ENCODE results near the gene CACNA2D3. TPM values are rescaled to one million over a fixed set of nuclear protein-coding genes. Genes with fewer than 3 reads are reported as not detected.

CACNA2D3 gene
- total and polyA plus RNA-seq, 3 experiments from 2014 or later = not detected

- Histone ChIP-seq H3K27me3 (ENCODE audit: insufficient read depth, low read length, poor library complexity, severe bottlenecking) (no peaks in the 10 kb centered on the region), H3K4me1 (ENCODE audit: insufficient read depth, low read length) (no peaks in the 10 kb centered on the region), H3K4me3 (ENCODE audit: low read length) (no peak overlapping the region), H3K9me3 (ENCODE audit: low read length) (no peaks in the 10 kb centered on the region), H3K36me3 (ENCODE audit: insufficient read depth, low read length) (no peaks in the 10 kb centered on the region), H3K27ac (ENCODE audit: low read depth, low read length) (no peak overlapping the region)
- Mint-ChIP-seq H3K9me3 (peaks cover 0 to 1% (median 0%) of the 10 kb centered on the region in 5 donors), H3K4me3 (no peak overlapping the region), H3K36me3 (no peaks in the 10 kb centered on the region), H3K27ac (no peak overlapping the region), H3K27me3 (no peaks in the 10 kb centered on the region), H3K4me1 (no peaks in the 10 kb centered on the region)
- ChIA-PET POLR2A (no interaction called here), CTCF (no interaction called here)
- no peak for DNase-seq
Observed at GRCh38 chr3:54837964-54838363, 715.6 kb downstream of the CACNA2D3 start.

GRCh38 chr3:54841471-54841870 lies 719.1 kb downstream of the CACNA2D3 start:
- no peak overlapping the region for H3K4me3 Mint-ChIP-seq
- Histone ChIP-seq H3K4me3 (ENCODE audit: low read length) (no peak overlapping the region), H3K36me3 (ENCODE audit: insufficient read depth, low read length) (no peaks in the 10 kb centered on the region), H3K9me3 (ENCODE audit: low read length) (no peaks in the 10 kb centered on the region), H3K27ac (ENCODE audit: low read depth, low read length) (no peak overlapping the region), H3K4me1 (ENCODE audit: insufficient read depth, low read length) (no peaks in the 10 kb centered on the region), H3K27me3 (ENCODE audit: insufficient read depth, low read length, poor library complexity, severe bottlenecking) (no peaks in the 10 kb centered on the region)
- H3K9me3 Mint-ChIP-seq = peaks cover 0 to 1% (median 0%) of the 10 kb centered on the region in 5 donors
- POLR2A ChIA-PET = no interaction called here
- CTCF ChIA-PET = no interaction called here
- H3K27ac Mint-ChIP-seq = no peak overlapping the region
- no peak for DNase-seq
- no peaks in the 10 kb centered on the region for H3K36me3 Mint-ChIP-seq
- no peaks in the 10 kb centered on the region for H3K4me1 Mint-ChIP-seq
- peaks cover 0 to 2% of the 10 kb centered on the region in 2 donors for H3K27me3 Mint-ChIP-seq

GRCh38 chr3:54843352-54843751 lies 721.0 kb downstream of the CACNA2D3 start:
- Histone ChIP-seq H3K4me3 (ENCODE audit: low read length) (no peak overlapping the region), H3K27me3 (ENCODE audit: insufficient read depth, low read length, poor library complexity, severe bottlenecking) (no peaks in the 10 kb centered on the region), H3K4me1 (ENCODE audit: insufficient read depth, low read length) (no peaks in the 10 kb centered on the region), H3K27ac (ENCODE audit: low read depth, low read length) (no peak overlapping the region), H3K9me3 (ENCODE audit: low read length) (no peaks in the 10 kb centered on the region), H3K36me3 (ENCODE audit: insufficient read depth, low read length) (no peaks in the 10 kb centered on the region)
- peaks cover 0 to 2% of the 10 kb centered on the region in 2 donors for H3K27me3 Mint-ChIP-seq
- peaks cover 0 to 1% (median 0%) of the 10 kb centered on the region in 5 donors for H3K9me3 Mint-ChIP-seq
- no peak for DNase-seq
- H3K4me3 Mint-ChIP-seq = no peak overlapping the region
- ChIA-PET CTCF (no interaction called here), POLR2A (no interaction called here)
- no peaks in the 10 kb centered on the region for H3K4me1 Mint-ChIP-seq
- no peaks in the 10 kb centered on the region for H3K36me3 Mint-ChIP-seq
- no peak overlapping the region for H3K27ac Mint-ChIP-seq

GRCh38 chr3:54844211-54844610 lies 721.9 kb downstream of the CACNA2D3 start:
- Histone ChIP-seq H3K9me3 (ENCODE audit: low read length) (no peaks in the 10 kb centered on the region), H3K4me3 (ENCODE audit: low read length) (no peak overlapping the region), H3K27me3 (ENCODE audit: insufficient read depth, low read length, poor library complexity, severe bottlenecking) (no peaks in the 10 kb centered on the region), H3K4me1 (ENCODE audit: insufficient read depth, low read length) (no peaks in the 10 kb centered on the region), H3K36me3 (ENCODE audit: insufficient read depth, low read length) (no peaks in the 10 kb centered on the region), H3K27ac (ENCODE audit: low read depth, low read length) (no peak overlapping the region)
- H3K36me3 Mint-ChIP-seq = no peaks in the 10 kb centered on the region
- no peak overlapping the region for H3K4me3 Mint-ChIP-seq
- H3K4me1 Mint-ChIP-seq = no peaks in the 10 kb centered on the region
- DNase-seq = no peak
- H3K9me3 Mint-ChIP-seq = peaks cover 0 to 1% (median 0%) of the 10 kb centered on the region in 5 donors
- ChIA-PET CTCF (no interaction called here), POLR2A (no interaction called here)
- H3K27me3 Mint-ChIP-seq = peaks cover 0 to 2% of the 10 kb centered on the region in 2 donors
- H3K27ac Mint-ChIP-seq = no peak overlapping the region

GRCh38 chr3:54845011-54845410 lies 722.7 kb downstream of the CACNA2D3 start:
- no peaks in the 10 kb centered on the region for H3K36me3 ChIP-seq (ENCODE audit: insufficient read depth, low read length)
- H3K4me3 ChIP-seq (ENCODE audit: low read length) = no peak overlapping the region
- H3K27me3 Mint-ChIP-seq = peaks cover 0 to 2% of the 10 kb centered on the region in 2 donors
- DNase-seq = no peak
- H3K4me3 Mint-ChIP-seq = no peak overlapping the region
- H3K9me3 ChIP-seq (ENCODE audit: low read length) = no peaks in the 10 kb centered on the region
- no peak overlapping the region for H3K27ac ChIP-seq (ENCODE audit: low read depth, low read length)
- H3K27me3 ChIP-seq (ENCODE audit: insufficient read depth, low read length, poor library complexity, severe bottlenecking) = no peaks in the 10 kb centered on the region
- CTCF ChIA-PET = no interaction called here
- H3K9me3 Mint-ChIP-seq = peaks cover 0 to 1% (median 0%) of the 10 kb centered on the region in 5 donors
- H3K36me3 Mint-ChIP-seq = no peaks in the 10 kb centered on the region
- no peak overlapping the region for H3K27ac Mint-ChIP-seq
- H3K4me1 Mint-ChIP-seq = no peaks in the 10 kb centered on the region
- POLR2A ChIA-PET = no interaction called here
- no peaks in the 10 kb centered on the region for H3K4me1 ChIP-seq (ENCODE audit: insufficient read depth, low read length)

- Histone ChIP-seq H3K9me3 (ENCODE audit: low read length) (no peaks in the 10 kb centered on the region), H3K4me1 (ENCODE audit: insufficient read depth, low read length) (no peaks in the 10 kb centered on the region), H3K36me3 (ENCODE audit: insufficient read depth, low read length) (no peaks in the 10 kb centered on the region), H3K27ac (ENCODE audit: low read depth, low read length) (no peak overlapping the region), H3K4me3 (ENCODE audit: low read length) (no peak overlapping the region), H3K27me3 (ENCODE audit: insufficient read depth, low read length, poor library complexity, severe bottlenecking) (no peaks in the 10 kb centered on the region)
- H3K4me3 Mint-ChIP-seq = no peak overlapping the region
- H3K27ac Mint-ChIP-seq = no peak overlapping the region
- CTCF ChIA-PET = no interaction called here
- no peak for DNase-seq
- H3K36me3 Mint-ChIP-seq = no peaks in the 10 kb centered on the region
- H3K27me3 Mint-ChIP-seq = peaks cover 0 to 2% of the 10 kb centered on the region in 2 donors
- H3K9me3 Mint-ChIP-seq = peaks cover 0 to 1% (median 0%) of the 10 kb centered on the region in 5 donors
- no peaks in the 10 kb centered on the region for H3K4me1 Mint-ChIP-seq
- POLR2A ChIA-PET = no interaction called here
Observed at GRCh38 chr3:54845551-54845950, 723.2 kb downstream of the CACNA2D3 start.

- Mint-ChIP-seq H3K4me3 (no peak overlapping the region), H3K36me3 (no peaks in the 10 kb centered on the region), H3K9me3 (peaks cover 0 to 1% (median 0%) of the 10 kb centered on the region in 5 donors), H3K27me3 (peaks cover 0 to 2% of the 10 kb centered on the region in 2 donors), H3K4me1 (no peaks in the 10 kb centered on the region), H3K27ac (no peak overlapping the region)
- H3K9me3 ChIP-seq (ENCODE audit: low read length) = no peaks in the 10 kb centered on the region
- no peaks in the 10 kb centered on the region for H3K4me1 ChIP-seq (ENCODE audit: insufficient read depth, low read length)
- no peak overlapping the region for H3K4me3 ChIP-seq (ENCODE audit: low read length)
- no peaks in the 10 kb centered on the region for H3K36me3 ChIP-seq (ENCODE audit: insufficient read depth, low read length)
- no peak overlapping the region for H3K27ac ChIP-seq (ENCODE audit: low read depth, low read length)
- ChIA-PET CTCF (no interaction called here), POLR2A (no interaction called here)
- no peak for DNase-seq
- H3K27me3 ChIP-seq (ENCODE audit: insufficient read depth, low read length, poor library complexity, severe bottlenecking) = no peaks in the 10 kb centered on the region
Observed at GRCh38 chr3:54846119-54846518, 723.8 kb downstream of the CACNA2D3 start.

- H3K4me1 ChIP-seq (ENCODE audit: insufficient read depth, low read length) = no peaks in the 10 kb centered on the region
- Mint-ChIP-seq H3K4me3 (no peak overlapping the region), H3K27me3 (peaks cover 0 to 2% of the 10 kb centered on the region in 2 donors), H3K27ac (no peak overlapping the region), H3K4me1 (no peaks in the 10 kb centered on the region), H3K9me3 (peaks cover 0 to 1% (median 0%) of the 10 kb centered on the region in 5 donors), H3K36me3 (no peaks in the 10 kb centered on the region)
- ChIA-PET CTCF (no interaction called here), POLR2A (no interaction called here)
- no peak for DNase-seq
- H3K36me3 ChIP-seq (ENCODE audit: insufficient read depth, low read length) = no peaks in the 10 kb centered on the region
- no peak overlapping the region for H3K4me3 ChIP-seq (ENCODE audit: low read length)
- H3K27me3 ChIP-seq (ENCODE audit: insufficient read depth, low read length, poor library complexity, severe bottlenecking) = no peaks in the 10 kb centered on the region
- no peaks in the 10 kb centered on the region for H3K9me3 ChIP-seq (ENCODE audit: low read length)
- no peak overlapping the region for H3K27ac ChIP-seq (ENCODE audit: low read depth, low read length)
Observed at GRCh38 chr3:54847361-54847760, 725.0 kb downstream of the CACNA2D3 start.

GRCh38 chr3:54849360-54849759 lies 727.0 kb downstream of the CACNA2D3 start:
- Histone ChIP-seq H3K9me3 (ENCODE audit: low read length) (no peaks in the 10 kb centered on the region), H3K36me3 (ENCODE audit: insufficient read depth, low read length) (no peaks in the 10 kb centered on the region), H3K27ac (ENCODE audit: low read depth, low read length) (no peak overlapping the region), H3K27me3 (ENCODE audit: insufficient read depth, low read length, poor library complexity, severe bottlenecking) (no peaks in the 10 kb centered on the region), H3K4me1 (ENCODE audit: insufficient read depth, low read length) (no peaks in the 10 kb centered on the region), H3K4me3 (ENCODE audit: low read length) (no peak overlapping the region)
- no peak overlapping the region for H3K27ac Mint-ChIP-seq
- H3K36me3 Mint-ChIP-seq = no peaks in the 10 kb centered on the region
- peaks cover 4 to 5% of the 10 kb centered on the region in 2 donors for H3K27me3 Mint-ChIP-seq
- ChIA-PET CTCF (no interaction called here), POLR2A (no interaction called here)
- H3K9me3 Mint-ChIP-seq = no peaks in the 10 kb centered on the region
- H3K4me1 Mint-ChIP-seq = no peaks in the 10 kb centered on the region
- no peak for DNase-seq
- H3K4me3 Mint-ChIP-seq = no peak overlapping the region

Measured in CD8-positive, alpha-beta memory T cell (primary cell).